ENCODE measurements around the gene PITPNC1. TPM values are rescaled to one million over a fixed set of nuclear protein-coding genes. Genes with fewer than 3 reads are reported as not detected.
A peak's percentile ranks its signal among the peaks of the same experiment; 100 is the strongest.

Gene PITPNC1
- total RNA-seq, 1 donor from 2014 or later: 12.4 TPM

- no peak overlapping the region for H2AFZ ChIP-seq (ENCODE audit: low read depth, low read length)
These were observed 67.0 kb downstream of the PITPNC1 start for GRCh38 chr17:67443931-67444595.

GRCh38 chr17:67448449-67448848 is 71.4 kb downstream of the PITPNC1 start:
- Histone ChIP-seq H3K79me2 (ENCODE audit: insufficient read depth, low read length) (no peaks in the 10 kb centered on the region), H2AFZ (ENCODE audit: low read depth, low read length) (no peak overlapping the region), H3K4me3 (ENCODE audit: insufficient read depth, low read depth, low read length) (no peak overlapping the region), H3K9ac (ENCODE audit: low read length) (no peak overlapping the region), H3K4me2 (ENCODE audit: low read length) (no peak overlapping the region), H3K36me3 (ENCODE audit: insufficient read depth, low read length) (no peaks in the 10 kb centered on the region), H4K20me1 (ENCODE audit: insufficient read depth, low read length) (no peaks in the 10 kb centered on the region), H3K9me3 (ENCODE audit: insufficient read depth, low read depth, low read length) (no peaks in the 10 kb centered on the region), H3K27ac (ENCODE audit: low read depth, low read length) (no peak overlapping the region), H3K27me3 (ENCODE audit: insufficient read depth, low read length) (no peaks in the 10 kb centered on the region), H3K4me1 (ENCODE audit: insufficient read depth, low read length) (no peaks in the 10 kb centered on the region)
- DNase-seq (ENCODE audit: low read depth) (no peak), FAIRE-seq (no peak)
- TF ChIP-seq EZH2 (IDR thresholded peaks at IDR 0.05; ENCODE audit: insufficient read depth, low read length) (no peak), CTCF (IDR thresholded peaks at IDR 0.05; ENCODE audit: insufficient read depth, low read depth, low read length) (no peak)
- no peak overlapping the region for H3K27ac Mint-ChIP-seq (ENCODE audit: unreplicated experiment)
- peaks cover 2% of the 10 kb centered on the region for H3K9me3 Mint-ChIP-seq (ENCODE audit: unreplicated experiment)
- no peaks in the 10 kb centered on the region for H3K4me1 Mint-ChIP-seq (ENCODE audit: low read depth, unreplicated experiment)
- H3K4me3 Mint-ChIP-seq (ENCODE audit: unreplicated experiment): no peak overlapping the region
- H3K36me3 Mint-ChIP-seq (ENCODE audit: low read depth, unreplicated experiment): peaks cover 2% of the 10 kb centered on the region
- H3K27me3 Mint-ChIP-seq (ENCODE audit: low read depth, unreplicated experiment): no peaks in the 10 kb centered on the region

More at GRCh38 chr17:67443931-67444595, 67.0 kb downstream of the PITPNC1 start:
- Histone ChIP-seq H3K9me3 (ENCODE audit: insufficient read depth, low read depth, low read length) (no peaks in the 10 kb centered on the region), H3K4me3 (ENCODE audit: insufficient read depth, low read depth, low read length) (no peak overlapping the region), H3K36me3 (ENCODE audit: insufficient read depth, low read length) (no peaks in the 10 kb centered on the region), H3K4me1 (ENCODE audit: insufficient read depth, low read length) (peaks cover 13% of the 10 kb centered on the region), H3K9ac (ENCODE audit: low read length) (no peak overlapping the region), H3K27me3 (ENCODE audit: insufficient read depth, low read length) (no peaks in the 10 kb centered on the region), H3K4me2 (ENCODE audit: low read length) (no peak overlapping the region), H4K20me1 (ENCODE audit: insufficient read depth, low read length) (no peaks in the 10 kb centered on the region), H3K27ac (ENCODE audit: low read depth, low read length) (no peak overlapping the region), H3K79me2 (ENCODE audit: insufficient read depth, low read length) (no peaks in the 10 kb centered on the region)
- FAIRE-seq: no peak
- Mint-ChIP-seq H3K27me3 (ENCODE audit: low read depth, unreplicated experiment) (no peaks in the 10 kb centered on the region), H3K9me3 (ENCODE audit: unreplicated experiment) (no peaks in the 10 kb centered on the region), H3K27ac (ENCODE audit: unreplicated experiment) (no peak overlapping the region), H3K4me3 (ENCODE audit: unreplicated experiment) (no peak overlapping the region), H3K4me1 (ENCODE audit: low read depth, unreplicated experiment) (peaks cover 20% of the 10 kb centered on the region), H3K36me3 (ENCODE audit: low read depth, unreplicated experiment) (peaks cover 2% of the 10 kb centered on the region)
- TF ChIP-seq CTCF (IDR thresholded peaks at IDR 0.05; ENCODE audit: insufficient read depth, low read depth, low read length) (no peak), EZH2 (IDR thresholded peaks at IDR 0.05; ENCODE audit: insufficient read depth, low read length) (no peak)
- DNase-seq (ENCODE audit: low read depth): peak; percentile 77

DNA sequence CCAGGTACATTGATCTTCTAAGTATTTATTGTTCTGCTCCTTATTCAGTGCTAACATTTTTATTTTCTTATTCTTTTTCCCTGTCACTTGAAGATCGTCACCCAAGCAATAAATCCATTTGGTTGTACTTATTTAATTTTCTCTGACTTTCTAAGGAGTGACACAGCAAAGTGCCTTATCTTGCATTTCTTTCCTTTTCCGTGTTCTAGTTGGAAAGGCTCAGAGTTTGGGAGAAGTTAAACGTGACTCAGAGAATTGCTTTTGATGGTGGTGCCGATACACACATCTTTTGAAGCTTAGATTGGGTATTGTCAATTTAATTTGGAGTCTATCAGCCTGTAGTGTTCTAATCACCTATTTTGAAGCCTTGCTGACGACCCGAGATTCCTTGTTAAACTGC is 72.0 kb downstream of the PITPNC1 start:
- no peak overlapping the region for H3K4me3 ChIP-seq (ENCODE audit: insufficient read depth, low read depth, low read length)
- H3K4me1 ChIP-seq (ENCODE audit: insufficient read depth, low read length): no peaks in the 10 kb centered on the region
- Mint-ChIP-seq H3K27me3 (ENCODE audit: low read depth, unreplicated experiment) (no peaks in the 10 kb centered on the region), H3K4me1 (ENCODE audit: low read depth, unreplicated experiment) (no peaks in the 10 kb centered on the region), H3K9me3 (ENCODE audit: unreplicated experiment) (peaks cover 2% of the 10 kb centered on the region), H3K27ac (ENCODE audit: unreplicated experiment) (no peak overlapping the region), H3K4me3 (ENCODE audit: unreplicated experiment) (no peak overlapping the region), H3K36me3 (ENCODE audit: low read depth, unreplicated experiment) (peaks cover 2% of the 10 kb centered on the region)
- TF ChIP-seq CTCF (IDR thresholded peaks at IDR 0.05; ENCODE audit: insufficient read depth, low read depth, low read length): no peak
- TF ChIP-seq EZH2 (IDR thresholded peaks at IDR 0.05; ENCODE audit: insufficient read depth, low read length): no peak
- no peaks in the 10 kb centered on the region for H4K20me1 ChIP-seq (ENCODE audit: insufficient read depth, low read length)
- DNase-seq (ENCODE audit: low read depth) (no peak), FAIRE-seq (no peak)
- H3K27ac ChIP-seq (ENCODE audit: low read depth, low read length): no peak overlapping the region
- H3K9me3 ChIP-seq (ENCODE audit: insufficient read depth, low read depth, low read length): no peaks in the 10 kb centered on the region
- H3K9ac ChIP-seq (ENCODE audit: low read length): no peak overlapping the region
- H3K4me2 ChIP-seq (ENCODE audit: low read length): no peak overlapping the region
- H3K27me3 ChIP-seq (ENCODE audit: insufficient read depth, low read length): no peaks in the 10 kb centered on the region
- H3K36me3 ChIP-seq (ENCODE audit: insufficient read depth, low read length): no peaks in the 10 kb centered on the region
- H2AFZ ChIP-seq (ENCODE audit: low read depth, low read length): no peak overlapping the region
- no peaks in the 10 kb centered on the region for H3K79me2 ChIP-seq (ENCODE audit: insufficient read depth, low read length)
